ENCODE measurements around the gene PNN.

PNN gene

GRCh38 chr14:39211109-39211741 is 36.2 kb downstream of the PNN start:
- TF ChIP-seq CTCF (IDR thresholded peaks at IDR 0.05; ENCODE audit: low read depth, low read length, missing control alignments): no peak
- Histone ChIP-seq H3K27ac (no peak overlapping the region), H3K27me3 (replicated peaks) (no peaks in the 10 kb centered on the region), H3K36me3 (replicated peaks) (no peaks in the 10 kb centered on the region), H3K4me3 (ENCODE audit: low read depth, low read length) (no peak overlapping the region)
- in situ Hi-C loops (cut with HindIII; ENCODE audit: low pct_ligation_motif_present, low sequenced_read_pairs): no loop called here
- DNase-seq: no peak

GRCh38 chr14:39212034-39212433 is 37.0 kb downstream of the PNN start:
- H3K36me3 ChIP-seq (replicated peaks): no peaks in the 10 kb centered on the region

GRCh38 chr14:39212693-39213092 is 37.6 kb downstream of the PNN start:
- in situ Hi-C loops (cut with HindIII; ENCODE audit: low pct_ligation_motif_present, low sequenced_read_pairs): no loop called here

More at GRCh38 chr14:39212034-39212433, 37.0 kb downstream of the PNN start:
- no peak overlapping the region for H3K4me3 ChIP-seq (ENCODE audit: low read depth, low read length)
- in situ Hi-C loops (cut with HindIII; ENCODE audit: low pct_ligation_motif_present, low sequenced_read_pairs): no loop called here
- no peak for TF ChIP-seq CTCF (IDR thresholded peaks at IDR 0.05; ENCODE audit: low read depth, low read length, missing control alignments)
- H3K27me3 ChIP-seq (replicated peaks): no peaks in the 10 kb centered on the region
- H3K27ac ChIP-seq: no peak overlapping the region
- DNase-seq: no peak

GRCh38 chr14:39217214-39217879 is 42.3 kb downstream of the PNN start:
- no peak for DNase-seq
- Histone ChIP-seq H3K36me3 (replicated peaks) (no peaks in the 10 kb centered on the region), H3K4me3 (ENCODE audit: low read depth, low read length) (no peak overlapping the region), H3K27ac (no peak overlapping the region), H3K27me3 (replicated peaks) (no peaks in the 10 kb centered on the region)
- no peak for TF ChIP-seq CTCF (IDR thresholded peaks at IDR 0.05; ENCODE audit: low read depth, low read length, missing control alignments)
- in situ Hi-C loops (cut with HindIII; ENCODE audit: low pct_ligation_motif_present, low sequenced_read_pairs): no loop called here

More at GRCh38 chr14:39212693-39213092, 37.6 kb downstream of the PNN start:
- no peak overlapping the region for H3K27ac ChIP-seq
- no peak for DNase-seq
- no peaks in the 10 kb centered on the region for H3K27me3 ChIP-seq (replicated peaks)
- no peak overlapping the region for H3K4me3 ChIP-seq (ENCODE audit: low read depth, low read length)
- TF ChIP-seq CTCF (IDR thresholded peaks at IDR 0.05; ENCODE audit: low read depth, low read length, missing control alignments): no peak
- no peaks in the 10 kb centered on the region for H3K36me3 ChIP-seq (replicated peaks)

GRCh38 chr14:39218171-39218769 is 43.2 kb downstream of the PNN start:
- no peak for DNase-seq
- in situ Hi-C loops (cut with HindIII; ENCODE audit: low pct_ligation_motif_present, low sequenced_read_pairs): no loop called here
- Histone ChIP-seq H3K27ac (no peak overlapping the region), H3K27me3 (replicated peaks) (no peaks in the 10 kb centered on the region), H3K36me3 (replicated peaks) (no peaks in the 10 kb centered on the region), H3K4me3 (ENCODE audit: low read depth, low read length) (no peak overlapping the region)
- TF ChIP-seq CTCF (IDR thresholded peaks at IDR 0.05; ENCODE audit: low read depth, low read length, missing control alignments): no peak

Data from brain microvascular endothelial cell (primary cell).